Measurements from ENCODE around the gene IFNE. TPM values are rescaled to one million over a fixed set of nuclear protein-coding genes. Genes with fewer than 3 reads are reported as not detected.

Gene IFNE
- total and polyA plus RNA-seq, 7 donors: not detected

DNA sequence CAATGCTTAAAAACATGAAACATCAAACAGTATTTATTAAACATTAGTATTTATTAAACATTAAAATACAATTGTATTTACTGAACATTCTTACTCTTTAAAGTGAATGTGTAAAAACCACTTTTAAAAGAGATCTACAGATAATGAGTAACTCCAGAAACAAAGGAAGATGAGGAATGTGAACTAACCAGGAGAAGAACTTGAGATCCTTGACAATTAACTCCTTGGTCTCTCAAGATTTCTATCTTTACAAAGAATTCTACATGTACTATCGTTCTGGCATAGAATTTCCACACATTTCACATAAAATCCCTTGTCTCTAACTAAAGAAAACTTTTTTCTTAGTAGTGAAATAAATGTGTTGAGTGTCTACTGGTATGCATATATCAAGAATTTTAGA is 28.7 kb upstream of the IFNE start:
- Histone ChIP-seq H3K27ac (no peak overlapping the region), H3K9me3 (no peaks in the 10 kb centered on the region), H3K4me3 (no peak overlapping the region), H3K27me3 (ENCODE audit: insufficient read depth in 3 of 3, low read length in 2 of 3) (peaks cover 0 to 3% (median 0%) of the 10 kb centered on the region in 3 donors), H3K36me3 (ENCODE audit: insufficient read depth in 1 of 2, low read depth in 1 of 2) (no peaks in the 10 kb centered on the region), H3K4me1 (no peaks in the 10 kb centered on the region)
- intact Hi-C loops (cut with DNase I): no loop called here
- ATAC-seq (no peak), DNase-seq (no peak)
- TF ChIP-seq CTCF (IDR thresholded peaks at IDR 0.05): no peak
- WGBS, 3 donors: 45 to 60% (median 60%) methylated on average over 1 of the region's 1 CpG

GRCh38 chr9:21507483-21507790 is 25.3 kb upstream of the IFNE start:
- Histone ChIP-seq H3K27ac (no peak overlapping the region), H3K4me1 (no peaks in the 10 kb centered on the region), H3K36me3 (ENCODE audit: insufficient read depth in 1 of 2, low read depth in 1 of 2) (no peaks in the 10 kb centered on the region), H3K27me3 (ENCODE audit: insufficient read depth in 3 of 3, low read length in 2 of 3) (peaks cover 0 to 3% (median 0%) of the 10 kb centered on the region in 3 donors), H3K4me3 (no peak overlapping the region), H3K9me3 (no peaks in the 10 kb centered on the region)
- no peak for TF ChIP-seq CTCF (IDR thresholded peaks at IDR 0.05)
- DNase-seq (no peak), ATAC-seq (no peak)
- intact Hi-C loops (cut with DNase I): no loop called here
- WGBS, 3 donors: 87 to 92% (median 87%) methylated on average over 3 of the region's 3 CpGs

- DNase-seq (no peak), ATAC-seq (no peak)
- intact Hi-C loops (cut with DNase I): no loop called here
- Histone ChIP-seq H3K9me3 (no peaks in the 10 kb centered on the region), H3K36me3 (ENCODE audit: insufficient read depth in 1 of 2, low read depth in 1 of 2) (no peaks in the 10 kb centered on the region), H3K4me1 (no peaks in the 10 kb centered on the region), H3K27ac (no peak overlapping the region), H3K4me3 (no peak overlapping the region), H3K27me3 (ENCODE audit: insufficient read depth in 3 of 3, low read length in 2 of 3) (peaks cover 0 to 3% (median 0%) of the 10 kb centered on the region in 3 donors)
- WGBS, 3 donors: 50 to 56% (median 53%) methylated on average over 4 of the region's 4 CpGs
- no peak for TF ChIP-seq CTCF (IDR thresholded peaks at IDR 0.05)
Measured at GRCh38 chr9:21506626-21507482, 24.7 kb upstream of the IFNE start.

DNA sequence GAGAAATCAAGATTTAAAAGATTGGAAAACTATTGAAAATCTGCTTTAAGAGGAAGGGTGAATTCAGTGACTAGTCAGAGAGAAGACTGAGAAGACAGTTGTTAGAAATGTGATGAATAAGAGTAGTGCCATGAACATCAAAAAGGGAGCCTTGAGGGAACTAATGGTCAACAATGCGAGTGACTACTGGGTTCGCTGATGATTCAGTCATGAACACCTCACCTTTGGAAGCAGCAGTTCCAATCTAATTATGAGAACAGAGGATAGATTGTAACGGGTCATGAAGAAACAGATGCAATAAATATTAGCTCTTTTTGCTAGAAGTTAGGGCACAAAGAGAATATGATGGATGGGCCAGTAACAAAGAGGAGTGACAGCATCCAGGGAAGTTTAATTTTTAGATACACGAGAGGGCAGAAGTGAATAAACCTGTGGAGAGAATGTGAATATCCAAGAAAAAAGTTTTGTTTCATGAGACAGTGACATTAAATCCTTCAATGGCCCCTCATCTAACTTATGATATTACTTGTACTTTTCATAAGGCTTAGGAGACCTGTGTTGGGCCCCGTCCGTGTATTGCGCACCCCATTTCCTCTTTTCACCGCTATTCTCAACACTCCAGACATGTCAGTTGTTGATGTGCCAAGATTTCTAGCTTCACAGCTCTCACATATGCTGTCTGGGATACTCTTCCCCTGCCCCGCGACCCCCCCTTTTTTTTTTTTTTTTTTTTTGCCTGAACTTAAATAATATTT is 23.5 kb upstream of the IFNE start:
- Histone ChIP-seq H3K4me3 (no peak overlapping the region), H3K36me3 (ENCODE audit: insufficient read depth in 1 of 2, low read depth in 1 of 2) (no peaks in the 10 kb centered on the region), H3K27ac (no peak overlapping the region), H3K9me3 (no peaks in the 10 kb centered on the region), H3K27me3 (ENCODE audit: insufficient read depth in 3 of 3, low read length in 2 of 3) (peaks cover 0 to 3% (median 0%) of the 10 kb centered on the region in 3 donors), H3K4me1 (no peaks in the 10 kb centered on the region)
- intact Hi-C loops (cut with DNase I): loop anchor here in 1 of 2 donors (1.0 kb wide), 1 partner anchor 16 kb away; no protein-coding TSS in a partner anchor
- 65 to 76% (median 76%) methylated on average over 10 of the region's 10 CpGs for WGBS, 3 donors
- no peak for DNase-seq
- TF ChIP-seq CTCF (IDR thresholded peaks at IDR 0.05): no peak
- no peak for ATAC-seq
